ENCODE results near the gene KIF18A. TPM values are rescaled to one million over a fixed set of nuclear protein-coding genes. Genes with fewer than 3 reads are reported as not detected.

KIF18A gene
- total and polyA plus RNA-seq, 4 donors = 0.08 to 21.4 (median 0.20) TPM

DNA sequence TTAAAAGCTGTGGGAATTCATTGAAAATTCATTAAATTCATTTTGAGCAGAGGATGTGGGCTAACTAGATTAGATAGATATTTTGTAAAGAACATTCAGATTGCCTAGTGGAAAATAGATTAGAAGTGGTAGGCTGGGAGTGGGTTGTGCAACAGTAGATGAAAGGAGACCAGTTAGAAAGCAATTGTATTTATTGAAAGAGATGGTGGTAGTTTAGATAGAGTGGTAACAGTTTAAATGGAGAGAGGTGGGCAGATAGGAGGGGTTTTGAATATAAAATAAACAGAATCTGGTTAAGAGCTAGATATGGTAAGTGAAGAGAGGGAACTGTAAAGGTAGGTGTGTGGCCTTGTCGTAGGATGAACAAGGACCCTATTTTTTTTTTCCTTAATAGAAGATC lies 34.8 kb upstream of the KIF18A start (continued):
- TF ChIP-seq, protein P1, sequence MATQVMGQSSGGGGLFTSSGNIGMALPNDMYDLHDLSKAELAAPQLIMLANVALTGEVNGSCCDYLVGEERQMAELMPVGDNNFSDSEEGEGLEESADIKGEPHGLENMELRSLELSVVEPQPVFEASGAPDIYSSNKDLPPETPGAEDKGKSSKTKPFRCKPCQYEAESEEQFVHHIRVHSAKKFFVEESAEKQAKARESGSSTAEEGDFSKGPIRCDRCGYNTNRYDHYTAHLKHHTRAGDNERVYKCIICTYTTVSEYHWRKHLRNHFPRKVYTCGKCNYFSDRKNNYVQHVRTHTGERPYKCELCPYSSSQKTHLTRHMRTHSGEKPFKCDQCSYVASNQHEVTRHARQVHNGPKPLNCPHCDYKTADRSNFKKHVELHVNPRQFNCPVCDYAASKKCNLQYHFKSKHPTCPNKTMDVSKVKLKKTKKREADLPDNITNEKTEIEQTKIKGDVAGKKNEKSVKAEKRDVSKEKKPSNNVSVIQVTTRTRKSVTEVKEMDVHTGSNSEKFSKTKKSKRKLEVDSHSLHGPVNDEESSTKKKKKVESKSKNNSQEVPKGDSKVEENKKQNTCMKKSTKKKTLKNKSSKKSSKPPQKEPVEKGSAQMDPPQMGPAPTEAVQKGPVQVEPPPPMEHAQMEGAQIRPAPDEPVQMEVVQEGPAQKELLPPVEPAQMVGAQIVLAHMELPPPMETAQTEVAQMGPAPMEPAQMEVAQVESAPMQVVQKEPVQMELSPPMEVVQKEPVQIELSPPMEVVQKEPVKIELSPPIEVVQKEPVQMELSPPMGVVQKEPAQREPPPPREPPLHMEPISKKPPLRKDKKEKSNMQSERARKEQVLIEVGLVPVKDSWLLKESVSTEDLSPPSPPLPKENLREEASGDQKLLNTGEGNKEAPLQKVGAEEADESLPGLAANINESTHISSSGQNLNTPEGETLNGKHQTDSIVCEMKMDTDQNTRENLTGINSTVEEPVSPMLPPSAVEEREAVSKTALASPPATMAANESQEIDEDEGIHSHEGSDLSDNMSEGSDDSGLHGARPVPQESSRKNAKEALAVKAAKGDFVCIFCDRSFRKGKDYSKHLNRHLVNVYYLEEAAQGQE (IDR thresholded peaks at IDR 0.05) = no peak
- TF ChIP-seq FOXA1 (IDR thresholded peaks at IDR 0.05) (no peak), HNF4G (IDR thresholded peaks at IDR 0.05) (no peak), FOXA2 (IDR thresholded peaks at IDR 0.05) (no peak), GABPA (IDR thresholded peaks at IDR 0.05 in 1 of 2, conservative IDR thresholded peaks at IDR 0.05 in 1 of 2) (no peak)

DNA sequence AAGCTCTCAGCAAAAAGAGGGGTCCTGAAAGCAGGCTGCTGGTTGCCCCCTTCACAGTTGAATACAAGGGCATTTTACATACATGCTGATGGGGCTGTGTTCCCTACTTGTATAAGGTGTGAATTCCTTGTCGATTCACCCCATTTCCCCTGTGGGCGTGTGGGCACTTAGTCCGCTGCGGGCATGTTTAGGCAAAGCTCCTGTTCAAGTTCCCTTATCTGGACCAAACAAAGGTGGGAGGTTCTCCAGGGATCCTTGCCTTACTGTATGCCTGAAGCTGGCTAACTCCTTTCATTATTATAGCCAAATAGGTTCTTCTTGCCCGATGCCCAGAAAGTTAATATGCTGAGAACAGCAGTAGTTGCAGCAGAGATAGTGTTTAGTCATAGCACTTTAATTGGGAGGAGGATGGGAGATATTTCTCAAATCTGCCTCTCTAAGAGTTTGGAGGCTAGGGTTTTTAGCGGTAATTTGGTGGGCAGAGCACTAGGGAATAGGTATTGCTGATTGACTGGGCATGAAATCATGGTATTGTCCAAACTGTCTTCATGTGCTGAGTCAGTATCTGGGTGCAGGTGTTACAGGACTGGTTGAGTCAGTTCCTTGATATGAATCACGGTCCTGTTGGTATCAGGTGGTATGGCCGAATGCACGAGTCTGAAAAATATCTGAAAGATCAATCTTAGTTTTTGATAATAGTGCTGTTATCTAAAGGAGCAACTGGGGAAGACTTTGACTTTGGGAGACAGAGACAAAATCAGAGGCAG lies 32.9 kb upstream of the KIF18A start:
- 97% methylated on average over 9 of the region's 9 CpGs for WGBS
- peaks cover 3 to 6% (median 4%) of the 10 kb centered on the region in 4 donors for H3K9me3 ChIP-seq (ENCODE audit: control insufficient read depth in 4 of 4, low read length in 3 of 4)

More for the DNA sequence above, 32.9 kb upstream of the KIF18A start:
- H3K9ac ChIP-seq (ENCODE audit: low read depth in 1 of 2, low read length in 2 of 2) = no peak overlapping the region
- H3K36me3 ChIP-seq (ENCODE audit: control insufficient read depth in 4 of 4, insufficient read depth in 3 of 4, low read depth in 1 of 4, low read length in 3 of 4) = peaks cover 0 to 3% (median 2%) of the 10 kb centered on the region in 4 donors
- no peak for TF ChIP-seq RXRA (IDR thresholded peaks at IDR 0.05)
- TF ChIP-seq RAD21 (IDR thresholded peaks at IDR 0.05) = no peak
- TF ChIP-seq FOXA2 (IDR thresholded peaks at IDR 0.05) = no peak
- TF ChIP-seq, protein P1 (IDR thresholded peaks at IDR 0.05) = no peak
- no peak for TF ChIP-seq SP1 (IDR thresholded peaks at IDR 0.05)
- TF ChIP-seq HNF4G (IDR thresholded peaks at IDR 0.05) = no peak
- TF ChIP-seq, protein P2, sequence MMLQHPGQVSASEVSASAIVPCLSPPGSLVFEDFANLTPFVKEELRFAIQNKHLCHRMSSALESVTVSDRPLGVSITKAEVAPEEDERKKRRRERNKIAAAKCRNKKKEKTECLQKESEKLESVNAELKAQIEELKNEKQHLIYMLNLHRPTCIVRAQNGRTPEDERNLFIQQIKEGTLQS (IDR thresholded peaks at IDR 0.05) = no peak
- TF ChIP-seq, protein P3, sequence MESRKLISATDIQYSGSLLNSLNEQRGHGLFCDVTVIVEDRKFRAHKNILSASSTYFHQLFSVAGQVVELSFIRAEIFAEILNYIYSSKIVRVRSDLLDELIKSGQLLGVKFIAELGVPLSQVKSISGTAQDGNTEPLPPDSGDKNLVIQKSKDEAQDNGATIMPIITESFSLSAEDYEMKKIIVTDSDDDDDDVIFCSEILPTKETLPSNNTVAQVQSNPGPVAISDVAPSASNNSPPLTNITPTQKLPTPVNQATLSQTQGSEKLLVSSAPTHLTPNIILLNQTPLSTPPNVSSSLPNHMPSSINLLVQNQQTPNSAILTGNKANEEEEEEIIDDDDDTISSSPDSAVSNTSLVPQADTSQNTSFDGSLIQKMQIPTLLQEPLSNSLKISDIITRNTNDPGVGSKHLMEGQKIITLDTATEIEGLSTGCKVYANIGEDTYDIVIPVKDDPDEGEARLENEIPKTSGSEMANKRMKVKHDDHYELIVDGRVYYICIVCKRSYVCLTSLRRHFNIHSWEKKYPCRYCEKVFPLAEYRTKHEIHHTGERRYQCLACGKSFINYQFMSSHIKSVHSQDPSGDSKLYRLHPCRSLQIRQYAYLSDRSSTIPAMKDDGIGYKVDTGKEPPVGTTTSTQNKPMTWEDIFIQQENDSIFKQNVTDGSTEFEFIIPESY (IDR thresholded peaks at IDR 0.05) = no peak
- no peak for TF ChIP-seq TAF1 (conservative IDR thresholded peaks at IDR 0.05)
- no peak for DNase-seq (ENCODE audit: low spot score)
- no peak overlapping the region for H3K27ac ChIP-seq (ENCODE audit: low read depth in 1 of 2, low read length in 2 of 2)
- H3K4me3 ChIP-seq (ENCODE audit: low read depth in 1 of 3, low read length in 3 of 3) = no peak overlapping the region
- H3K27me3 ChIP-seq (ENCODE audit: control insufficient read depth in 4 of 4, insufficient read depth in 4 of 4, low read length in 3 of 4) = no peaks in the 10 kb centered on the region
- no peaks in the 10 kb centered on the region for H3K4me1 ChIP-seq (ENCODE audit: control insufficient read depth in 4 of 4, insufficient read depth in 4 of 4, low read length in 3 of 4)
